Natural killer cell (primary cell): Measurements from ENCODE around the gene GALNT17. TPM values are rescaled to one million over a fixed set of nuclear protein-coding genes. Genes with fewer than 3 reads are reported as not detected.

Experiments
- ATAC-seq, 3 donors: fragments of 150-1000 bp in 2 of 3; fragments of 200-7000 bp in 1 of 3; cut with Tn5 transposase; 1 replicate in 1 of 3; 2 replicates in 2 of 3; pipeline ENCODE4 v1.10.0; 2021; ENCODE audit warnings: mild to moderate bottlenecking in 2 of 3, moderate library complexity in 2 of 3
- DNase-seq, 2 donors: peaks; one replicate each; pipeline versions ENCODE4 v3.0.0 to v3.0.0-alpha.2; 2013 to 2021; ENCODE audit warnings: mixed read lengths in 1 of 2
- H3K27ac ChIP-seq: one replicate; pipeline ENCODE4 v1.5.1; 2013; ENCODE audit warnings: mild to moderate bottlenecking, low read length
- H3K27me3 ChIP-seq: one replicate; pipeline ENCODE4 v1.6.1; 2013; ENCODE audit warnings: low read length; ENCODE audit not compliant: control insufficient read depth, insufficient read depth
- H3K36me3 ChIP-seq: one replicate; pipeline ENCODE4 v1.6.1; 2013; ENCODE audit warnings: low read length; ENCODE audit not compliant: control insufficient read depth, insufficient read depth
- H3K4me1 ChIP-seq: one replicate; pipeline ENCODE4 v1.6.1; 2013; ENCODE audit warnings: low read length; ENCODE audit not compliant: control insufficient read depth, insufficient read depth
- H3K4me3 ChIP-seq: one replicate; pipeline ENCODE4 v1.5.1; 2013; ENCODE audit warnings: low read length
- H3K9me3 ChIP-seq: one replicate; pipeline ENCODE4 v1.6.1; 2013; ENCODE audit warnings: low read length; ENCODE audit not compliant: control insufficient read depth, insufficient read depth
- H3K27ac Mint-ChIP-seq, 2 donors: one replicate each; pipeline ENCODE4 v1.8.0; 2022; ENCODE audit warnings: mild to moderate bottlenecking in 2 of 2, mixed read lengths in 2 of 2, moderate library complexity in 1 of 2
- H3K27me3 Mint-ChIP-seq, 2 donors: one replicate each; pipeline ENCODE4 v1.8.0; 2022; ENCODE audit warnings: low read depth in 2 of 2, mixed read lengths in 2 of 2
- H3K36me3 Mint-ChIP-seq: one replicate; pipeline ENCODE4 v1.8.0; 2022; ENCODE audit warnings: mixed read lengths
- H3K4me1 Mint-ChIP-seq, 2 donors: one replicate each; pipeline ENCODE4 v1.8.0; 2022; ENCODE audit warnings: mixed read lengths in 2 of 2
- H3K4me3 Mint-ChIP-seq: one replicate; pipeline ENCODE4 v1.8.0; 2022; ENCODE audit warnings: mild to moderate bottlenecking, moderate library complexity, mixed read lengths
- H3K9me3 Mint-ChIP-seq, 2 donors: one replicate each; pipeline ENCODE4 v1.8.0; 2022; ENCODE audit warnings: mixed read lengths in 2 of 2
- WGBS: methylation state at CpG from one replicate; pipeline ENCODE4 v1.1.7; 2013; ENCODE audit warnings: missing lambda C conversion rate; ENCODE audit not compliant: insufficient coverage; 5-methylcytosine and 5-hydroxymethylcytosine counted together
- intact Hi-C: fragments of 100-400 bp; cut with micrococcal nuclease; formaldehyde crosslinking; loops from one replicate; pipeline ENCODE4 v1.14.2; 2022
- total RNA-seq, 4 donors: library from RNA; stranded (reverse); fragments of 120-200 nt in 1 of 4; gene quantifications; one replicate each; pipeline versions ENCODE4 v1.2.3 to v1.2.4, GENCODE V29; 2013 to 2022
- TF ChIP-seq, protein P1 (sequence below): fragments of 200-600 bp; IDR thresholded peaks from one replicate; pipeline ENCODE4 v1.8.0; 2022; ENCODE audit warnings: antibody characterized with exemption

Gene GALNT17
- total RNA-seq, 3 donors from 2014 or later (not counting 1 experiment from before 2014, with no cell fraction given), result not detected

DNA sequence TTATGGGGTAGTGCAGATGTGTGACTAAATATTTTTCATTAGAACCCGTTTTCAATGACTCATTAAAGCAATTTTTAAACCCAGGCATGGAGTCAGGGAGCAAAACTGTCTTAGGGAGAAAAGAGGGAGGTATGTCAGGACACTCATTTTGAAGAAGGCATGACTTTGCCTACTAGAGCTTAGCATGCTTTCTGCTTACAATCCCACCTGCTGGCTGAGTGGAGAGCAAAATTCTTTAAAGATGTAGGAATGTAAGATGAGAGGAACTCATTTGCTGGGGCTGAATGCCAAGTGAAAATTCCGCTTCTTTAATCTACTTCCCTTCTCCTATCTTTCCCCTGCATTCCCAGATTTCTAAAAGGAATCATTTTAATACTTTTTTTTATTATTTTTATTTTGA, 232.6 kb downstream of the GALNT17 start:
- no peak for DNase-seq
- H3K27me3 ChIP-seq, result no peaks in the 10 kb centered on the region
- H3K27ac ChIP-seq, result no peak overlapping the region
- H3K9me3 ChIP-seq, result peaks cover 5% of the 10 kb centered on the region
- WGBS, result 67% methylated on average over 1 of the region's 2 CpGs
- Mint-ChIP-seq H3K4me3 (no peak overlapping the region), H3K27ac (no peak overlapping the region), H3K27me3 (no peaks in the 10 kb centered on the region), H3K4me1 (no peaks in the 10 kb centered on the region), H3K36me3 (no peaks in the 10 kb centered on the region), H3K9me3 (peaks cover 12% of the 10 kb centered on the region in 2 donors)
- no peak overlapping the region for H3K4me3 ChIP-seq
- no peaks in the 10 kb centered on the region for H3K4me1 ChIP-seq
- intact Hi-C loops, result no loop called here
- H3K36me3 ChIP-seq, result no peaks in the 10 kb centered on the region
- TF ChIP-seq, protein P1, sequence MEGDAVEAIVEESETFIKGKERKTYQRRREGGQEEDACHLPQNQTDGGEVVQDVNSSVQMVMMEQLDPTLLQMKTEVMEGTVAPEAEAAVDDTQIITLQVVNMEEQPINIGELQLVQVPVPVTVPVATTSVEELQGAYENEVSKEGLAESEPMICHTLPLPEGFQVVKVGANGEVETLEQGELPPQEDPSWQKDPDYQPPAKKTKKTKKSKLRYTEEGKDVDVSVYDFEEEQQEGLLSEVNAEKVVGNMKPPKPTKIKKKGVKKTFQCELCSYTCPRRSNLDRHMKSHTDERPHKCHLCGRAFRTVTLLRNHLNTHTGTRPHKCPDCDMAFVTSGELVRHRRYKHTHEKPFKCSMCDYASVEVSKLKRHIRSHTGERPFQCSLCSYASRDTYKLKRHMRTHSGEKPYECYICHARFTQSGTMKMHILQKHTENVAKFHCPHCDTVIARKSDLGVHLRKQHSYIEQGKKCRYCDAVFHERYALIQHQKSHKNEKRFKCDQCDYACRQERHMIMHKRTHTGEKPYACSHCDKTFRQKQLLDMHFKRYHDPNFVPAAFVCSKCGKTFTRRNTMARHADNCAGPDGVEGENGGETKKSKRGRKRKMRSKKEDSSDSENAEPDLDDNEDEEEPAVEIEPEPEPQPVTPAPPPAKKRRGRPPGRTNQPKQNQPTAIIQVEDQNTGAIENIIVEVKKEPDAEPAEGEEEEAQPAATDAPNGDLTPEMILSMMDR, result no peak
- ATAC-seq, result no peak

DNA sequence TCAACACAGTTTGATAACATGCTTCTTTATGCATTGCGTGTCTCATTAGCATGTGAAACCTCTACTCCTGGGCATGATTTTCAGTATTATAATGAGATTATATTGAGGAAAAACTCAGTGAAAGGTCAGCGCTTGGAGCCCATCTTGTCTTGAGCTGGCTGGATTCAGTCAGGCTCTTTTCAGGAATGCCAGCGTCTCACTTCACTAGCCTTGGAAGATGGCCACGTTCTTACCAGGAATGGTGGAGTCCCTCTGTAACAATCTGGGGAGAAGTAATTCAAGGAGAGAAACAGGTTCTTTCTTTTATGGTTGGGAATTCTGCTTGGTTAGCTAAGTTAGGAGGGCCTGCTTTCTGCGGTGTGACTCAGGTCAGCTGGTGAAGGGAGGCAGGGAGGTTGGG, 241.0 kb downstream of the GALNT17 start:
- WGBS, result 91% methylated on average over 5 of the region's 5 CpGs
- no peaks in the 10 kb centered on the region for H3K27me3 Mint-ChIP-seq
- no peak overlapping the region for H3K4me3 Mint-ChIP-seq
- no peaks in the 10 kb centered on the region for H3K27me3 ChIP-seq
- H3K27ac Mint-ChIP-seq, result no peak overlapping the region
- H3K4me1 Mint-ChIP-seq, result no peaks in the 10 kb centered on the region
- DNase-seq (no peak), ATAC-seq (no peak)
- H3K4me3 ChIP-seq, result no peak overlapping the region
- H3K9me3 ChIP-seq, result peaks cover 19% of the 10 kb centered on the region
- no peaks in the 10 kb centered on the region for H3K4me1 ChIP-seq
- H3K9me3 Mint-ChIP-seq, result peaks cover 10 to 13% of the 10 kb centered on the region in 2 donors
- H3K36me3 ChIP-seq, result no peaks in the 10 kb centered on the region
- peaks cover 6% of the 10 kb centered on the region for H3K36me3 Mint-ChIP-seq
- TF ChIP-seq, protein P1, result no peak
- no peak overlapping the region for H3K27ac ChIP-seq
- intact Hi-C loops, result no loop called here

DNA sequence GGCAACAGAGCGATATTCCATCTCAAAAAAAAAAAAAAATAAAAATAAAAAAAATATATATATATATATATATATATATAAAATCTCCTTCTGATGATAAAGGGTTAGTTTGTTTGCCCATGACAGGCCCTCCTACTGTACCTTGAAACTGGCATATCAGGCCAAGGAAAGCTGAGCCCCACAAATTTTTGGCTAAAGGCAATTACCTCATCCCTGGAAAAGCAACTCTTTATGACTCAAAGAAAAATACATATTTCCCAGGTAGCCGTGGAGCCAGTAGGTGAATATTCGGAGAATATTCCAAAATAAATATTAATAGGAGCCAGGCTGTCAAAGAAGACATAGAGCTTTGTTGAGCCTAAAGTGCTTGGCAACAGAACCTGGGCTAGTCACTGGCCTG, 245.1 kb downstream of the GALNT17 start:
- no peak for ATAC-seq
- intact Hi-C loops, result no loop called here

DNA sequence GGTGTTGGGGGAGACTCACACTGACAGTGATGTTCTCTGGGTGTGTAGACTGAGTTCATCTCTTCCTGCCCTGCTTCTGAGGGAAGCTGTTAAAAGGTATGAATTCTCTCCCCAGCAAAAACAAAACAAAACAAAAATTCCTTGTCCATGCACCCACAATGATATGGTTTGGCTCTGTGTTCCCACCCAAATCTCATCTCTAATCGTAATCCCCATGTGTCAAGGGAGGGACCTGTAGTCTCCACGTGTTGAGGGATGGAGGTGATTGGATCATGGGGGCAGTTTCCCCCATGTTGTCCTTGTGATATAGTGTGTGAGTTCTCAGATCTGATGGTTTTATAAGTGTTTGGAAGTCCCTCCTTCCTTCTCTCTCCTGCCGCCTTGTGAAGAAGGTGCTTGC, 245.5 kb downstream of the GALNT17 start:
- no peak overlapping the region for H3K27ac Mint-ChIP-seq
- no peaks in the 10 kb centered on the region for H3K27me3 Mint-ChIP-seq
- no peaks in the 10 kb centered on the region for H3K4me1 Mint-ChIP-seq
- no peaks in the 10 kb centered on the region for H3K36me3 ChIP-seq
- no peak for DNase-seq
- no peak overlapping the region for H3K27ac ChIP-seq
- no peak overlapping the region for H3K4me3 Mint-ChIP-seq
- ATAC-seq, result no peak
- intact Hi-C loops, result no loop called here
- WGBS, result 81% methylated on average over 3 of the region's 3 CpGs
- H3K4me1 ChIP-seq, result no peaks in the 10 kb centered on the region
- H3K4me3 ChIP-seq, result no peak overlapping the region
- no peaks in the 10 kb centered on the region for H3K27me3 ChIP-seq
- H3K9me3 ChIP-seq, result peaks cover 48% of the 10 kb centered on the region
- TF ChIP-seq, protein P1, result no peak
- H3K9me3 Mint-ChIP-seq, result peaks cover 25 to 29% of the 10 kb centered on the region in 2 donors
- peaks cover 10% of the 10 kb centered on the region for H3K36me3 Mint-ChIP-seq

More for the DNA sequence above, 245.1 kb downstream of the GALNT17 start:
- Mint-ChIP-seq H3K4me3 (no peak overlapping the region), H3K27ac (no peak overlapping the region), H3K4me1 (no peaks in the 10 kb centered on the region), H3K36me3 (peaks cover 10% of the 10 kb centered on the region), H3K9me3 (peaks cover 25 to 29% of the 10 kb centered on the region in 2 donors), H3K27me3 (no peaks in the 10 kb centered on the region)
- TF ChIP-seq, protein P1, result no peak
- H3K4me1 ChIP-seq, result no peaks in the 10 kb centered on the region
- no peak overlapping the region for H3K27ac ChIP-seq
- H3K9me3 ChIP-seq, result peaks cover 48% of the 10 kb centered on the region
- H3K36me3 ChIP-seq, result no peaks in the 10 kb centered on the region
- H3K27me3 ChIP-seq, result no peaks in the 10 kb centered on the region
- DNase-seq, result no peak
- no peak overlapping the region for H3K4me3 ChIP-seq
- 40% methylated on average over 1 of the region's 3 CpGs for WGBS
